GM18511 (cell line): ENCODE measurements around the gene LHFPL5.

Experiments used
- ATAC-seq: cut with Tn5 transposase; IDR thresholded peaks from one replicate; pipeline ENCODE4 v1.9.1; 2021; ENCODE audit warnings: mild to moderate bottlenecking, moderate library complexity; ENCODE audit not compliant: unreplicated experiment

LHFPL5 gene

DNA sequence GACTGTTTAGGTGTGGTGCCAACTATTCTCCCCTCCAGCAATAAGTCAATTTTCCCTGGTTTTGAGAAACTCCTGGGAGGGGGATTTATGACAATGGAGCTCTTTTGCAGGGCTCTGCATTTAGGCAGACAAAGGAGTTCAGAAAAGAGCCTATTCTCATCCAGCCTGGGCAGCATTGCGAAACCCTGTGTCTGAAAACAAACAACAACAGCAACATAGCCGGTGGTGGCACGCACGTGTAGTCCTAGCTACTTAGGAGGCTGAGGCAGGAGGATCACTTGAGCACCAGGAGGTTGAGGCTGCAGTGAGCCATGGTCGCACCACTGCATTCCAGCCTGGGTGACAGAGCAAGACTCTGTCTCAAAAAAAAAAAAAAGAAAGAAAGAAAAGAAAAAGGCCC is 14.5 kb upstream of the LHFPL5 start:
- no peak for ATAC-seq

- ATAC-seq = no peak
Observed at GRCh38 chr6:35794536-35795452, 10.4 kb upstream of the LHFPL5 start.

- no peak for ATAC-seq
Observed at GRCh38 chr6:35795453-35796071, 9.6 kb upstream of the LHFPL5 start.

DNA sequence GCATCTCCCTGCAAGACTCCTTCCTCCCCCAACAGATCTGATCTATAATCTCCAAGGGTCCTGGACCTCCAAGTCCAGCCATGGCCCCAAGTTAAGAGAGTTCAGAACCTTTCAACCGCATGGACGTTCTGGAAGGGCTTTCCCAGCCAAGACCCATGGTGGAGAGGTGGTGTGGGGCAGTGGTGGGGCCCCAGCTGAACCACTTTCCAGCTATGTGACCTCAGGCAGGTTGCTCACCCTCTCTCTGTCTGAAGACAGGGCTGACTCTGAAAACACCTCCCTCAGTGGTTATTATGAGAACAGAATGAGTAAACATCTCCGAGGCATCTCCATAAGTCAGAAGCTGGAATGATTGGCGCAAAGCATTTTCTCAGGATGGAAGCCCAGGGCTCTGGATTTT is 8.9 kb upstream of the LHFPL5 start:
- ATAC-seq = no peak

DNA sequence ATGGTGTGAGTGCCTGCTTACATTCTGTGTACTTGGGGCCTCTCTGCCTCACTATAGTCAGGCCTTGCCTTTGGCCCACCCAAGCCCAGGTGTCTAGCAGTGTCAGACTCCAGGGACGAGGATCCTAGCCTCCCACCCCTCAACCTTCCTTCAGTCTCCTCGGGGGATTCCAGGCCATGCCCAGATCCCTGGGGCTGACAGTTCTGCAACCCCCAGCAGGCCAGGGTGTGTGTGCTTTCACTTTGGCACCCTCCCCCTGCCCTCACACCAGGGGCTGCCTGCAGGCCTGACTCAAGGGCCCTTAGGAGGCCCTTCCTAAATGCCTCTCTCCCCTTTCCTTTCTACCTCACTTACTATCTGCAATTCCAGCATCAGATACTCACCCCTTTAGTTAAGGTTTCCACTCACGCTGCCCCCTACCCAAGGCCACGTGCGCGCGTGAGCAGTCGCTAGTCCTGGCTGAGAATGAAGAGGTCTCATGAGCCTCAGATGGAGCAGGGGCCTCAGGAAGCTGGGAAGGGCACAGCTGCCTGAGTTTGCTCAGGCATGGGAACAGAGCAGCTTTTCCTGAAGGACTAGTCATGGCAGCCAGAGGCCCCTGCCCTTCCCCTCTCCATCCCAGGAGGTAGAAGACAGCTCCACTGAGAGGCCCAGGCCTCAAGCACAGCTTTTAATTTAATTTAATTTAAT is 7.2 kb upstream of the LHFPL5 start:
- no peak for ATAC-seq

GRCh38 chr6:35798706-35799105 is 6.4 kb upstream of the LHFPL5 start:
- ATAC-seq = no peak

DNA sequence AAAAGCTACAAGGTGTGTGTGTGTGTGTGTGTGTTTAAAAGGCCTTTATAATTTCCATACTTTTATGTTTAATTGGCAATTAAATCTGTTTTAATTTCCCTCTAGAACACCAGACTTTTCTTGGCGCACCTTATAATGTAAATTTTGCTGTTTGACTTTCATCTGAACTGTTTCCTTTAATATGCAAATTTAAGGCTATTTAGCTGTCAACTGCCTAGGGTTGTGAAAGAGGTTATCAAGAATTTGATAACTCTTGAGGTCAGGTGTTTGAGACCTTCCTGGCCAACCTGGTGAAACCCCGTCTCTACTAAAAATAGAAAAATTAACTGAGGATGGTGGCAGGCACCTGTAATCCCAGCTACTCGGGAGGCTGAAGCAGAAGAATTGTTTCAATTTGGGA is 4.0 kb upstream of the LHFPL5 start:
- no peak for ATAC-seq

- ATAC-seq = no peak
Observed at GRCh38 chr6:35808688-35809087, 3.5 kb downstream of the LHFPL5 start.

GRCh38 chr6:35809809-35810208 is 4.7 kb downstream of the LHFPL5 start:
- no peak for ATAC-seq

GRCh38 chr6:35810971-35811698 is 6.0 kb downstream of the LHFPL5 start:
- ATAC-seq = no peak

GRCh38 chr6:35811699-35811995 is 6.5 kb downstream of the LHFPL5 start:
- ATAC-seq = no peak

DNA sequence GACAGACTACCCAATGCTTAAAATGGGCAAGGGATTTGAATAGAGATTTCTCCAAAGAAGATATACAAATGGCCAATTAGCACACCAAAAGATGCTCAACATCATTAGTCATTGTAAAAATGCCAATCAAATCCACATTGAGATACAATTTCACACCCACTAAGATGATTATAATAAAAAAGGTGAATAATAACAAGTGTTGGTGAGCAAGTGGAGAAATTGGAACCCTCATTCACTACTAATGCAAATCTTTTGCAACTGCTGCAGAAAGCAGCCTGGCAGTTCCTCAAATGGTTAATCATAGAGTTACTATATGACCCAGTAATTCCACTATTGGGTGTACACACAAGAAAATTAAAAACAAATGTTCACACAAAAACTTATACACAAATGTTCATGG is 12.4 kb downstream of the LHFPL5 start:
- no peak for ATAC-seq

GRCh38 chr6:35823601-35824000 is 18.4 kb downstream of the LHFPL5 start:
- no peak for ATAC-seq

DNA sequence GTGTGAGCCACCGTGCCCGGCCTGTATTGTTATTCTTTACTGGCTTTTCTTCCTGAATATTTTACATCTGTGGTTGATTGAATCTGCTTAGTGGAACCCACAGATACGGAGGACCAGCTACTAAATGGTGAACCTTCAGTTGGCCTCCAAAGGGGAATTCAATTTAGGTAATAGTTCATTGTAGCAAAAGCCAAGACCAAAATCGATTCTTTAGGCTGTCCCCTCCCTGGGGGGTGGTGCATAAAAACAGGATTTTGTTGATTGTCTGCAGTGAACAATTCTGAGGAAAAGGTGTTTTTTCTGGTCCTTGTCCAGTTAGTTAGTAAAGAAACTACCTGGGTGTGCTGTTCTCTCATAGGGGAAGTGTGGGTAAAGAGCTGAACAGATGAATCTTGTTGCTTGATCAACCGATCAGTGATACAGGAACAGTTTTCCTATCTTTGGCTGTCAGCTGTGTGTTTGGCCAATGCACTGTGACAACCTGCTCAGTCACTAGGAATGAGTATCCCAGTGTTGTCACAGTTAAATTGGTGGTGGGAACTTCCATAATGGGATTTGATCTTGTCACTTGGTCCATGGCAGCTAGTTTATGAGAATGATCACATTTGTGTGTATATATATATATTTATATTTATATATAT is 19.5 kb downstream of the LHFPL5 start:
- no peak for ATAC-seq

DNA sequence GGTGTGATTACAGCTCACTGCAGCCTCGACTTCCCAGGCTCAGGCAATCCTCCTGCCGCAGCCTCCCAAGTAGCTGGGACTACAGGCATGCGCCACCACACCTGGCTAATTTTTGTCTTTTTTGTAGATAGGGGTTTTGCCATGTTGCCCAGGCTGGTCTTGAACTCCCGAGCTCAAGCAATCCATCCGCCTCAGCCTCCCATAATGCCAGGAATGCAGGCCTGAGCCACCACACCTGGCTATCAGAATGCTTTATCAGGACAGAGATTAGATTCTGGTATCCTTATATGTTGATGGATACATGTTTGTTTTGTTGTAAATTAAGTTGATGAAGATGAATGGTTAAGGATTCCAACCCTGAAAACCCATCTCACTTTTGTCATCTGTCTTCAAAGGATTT is 24.2 kb downstream of the LHFPL5 start:
- ATAC-seq = no peak

GRCh38 chr6:35831257-35832007 is 26.3 kb downstream of the LHFPL5 start:
- no peak for ATAC-seq

GRCh38 chr6:35833536-35833935 is 28.4 kb downstream of the LHFPL5 start:
- ATAC-seq = no peak

DNA sequence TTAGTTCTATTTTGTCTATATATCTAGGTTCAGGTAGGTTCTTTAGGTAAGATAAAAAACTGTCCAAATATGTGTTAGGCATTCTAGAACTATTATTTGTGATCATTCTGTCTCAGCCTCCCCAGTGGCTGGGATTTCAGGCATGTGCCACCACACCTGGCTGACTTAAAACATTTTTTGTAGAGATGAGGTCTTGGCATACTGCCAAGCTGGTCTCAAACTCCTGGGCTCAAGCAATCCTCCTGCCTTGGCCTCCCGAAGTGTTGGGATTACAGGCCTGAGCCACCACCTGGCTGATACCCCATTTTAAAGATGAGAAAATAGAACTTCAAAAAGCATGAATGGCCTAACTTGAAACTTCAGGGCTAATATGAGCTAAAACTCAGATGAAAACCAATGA is 33.9 kb downstream of the LHFPL5 start:
- no peak for ATAC-seq

DNA sequence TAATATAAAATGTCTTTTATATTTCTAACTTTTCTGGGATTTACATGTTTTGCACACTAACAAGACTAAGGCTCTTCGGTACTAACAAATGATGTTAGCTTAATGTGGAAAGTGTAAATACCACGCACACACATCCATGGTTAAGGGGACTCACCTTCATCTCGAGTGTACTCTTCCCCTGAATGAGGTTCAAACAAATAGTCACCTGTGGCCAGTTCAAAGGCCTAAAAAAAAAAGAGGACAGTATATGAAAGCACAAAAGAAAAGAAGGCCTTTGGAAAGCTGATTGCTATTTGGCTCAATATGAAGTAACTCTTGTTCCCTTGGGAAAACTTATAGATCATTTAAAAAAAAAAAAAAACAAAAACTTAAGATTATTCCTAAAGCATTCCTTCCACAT is 37.2 kb downstream of the LHFPL5 start:
- no peak for ATAC-seq

DNA sequence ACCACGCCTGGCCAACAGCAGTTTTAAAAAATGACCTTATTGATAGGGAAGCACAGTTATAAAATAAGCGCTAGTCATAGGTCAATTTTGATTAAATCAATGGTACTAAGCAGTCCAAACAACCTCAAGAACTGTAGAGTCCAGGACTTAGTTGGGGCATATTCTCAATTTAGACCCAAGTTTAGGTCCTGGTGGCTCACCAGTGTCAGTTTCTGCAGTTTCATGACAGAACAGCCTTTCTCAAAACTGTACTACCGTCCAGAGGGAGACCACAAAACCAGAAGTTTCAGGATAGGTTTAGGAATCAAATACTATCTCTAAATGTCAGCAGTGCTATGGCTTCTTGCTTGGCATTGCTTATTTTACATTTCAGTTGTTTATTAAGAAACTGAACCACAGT is 39.1 kb downstream of the LHFPL5 start:
- ATAC-seq = no peak
